ENCODE results near the gene YWHAB. TPM values are rescaled to one million over a fixed set of nuclear protein-coding genes. Genes with fewer than 3 reads are reported as not detected.

The YWHAB gene
- total RNA-seq, 2 donors from 2014 or later: 135 to 156 TPM

- Histone ChIP-seq H3K9me3 (no peaks in the 10 kb centered on the region), H3K27ac (no peak overlapping the region), H3K36me3 (peaks cover 56% of the 10 kb centered on the region)
Observed at GRCh38 chr20:44948513-44948912, 63.0 kb downstream of the YWHAB start.

GRCh38 chr20:44950368-44950767 lies 64.9 kb downstream of the YWHAB start:
- TF ChIP-seq CTCF (IDR thresholded peaks at IDR 0.05): no peak
- Histone ChIP-seq H3K4me1 (ENCODE audit: control insufficient read depth in 1 of 2, low read depth in 2 of 2) (no peaks in the 10 kb centered on the region), H3K4me3 (no peak overlapping the region), H3K36me3 (peaks cover 62% of the 10 kb centered on the region), H3K9me3 (no peaks in the 10 kb centered on the region), H3K27ac (no peak overlapping the region), H3K27me3 (replicated peaks; ENCODE audit: insufficient read depth) (no peaks in the 10 kb centered on the region)
- DNase-seq (ENCODE audit: low spot score) (no peak), ATAC-seq (ENCODE audit: insufficient number of reproducible peaks, low FRiP score, low read depth) (no peak)

More at GRCh38 chr20:44948513-44948912, 63.0 kb downstream of the YWHAB start:
- TF ChIP-seq CTCF (IDR thresholded peaks at IDR 0.05): no peak
- no peak overlapping the region for H3K4me3 ChIP-seq
- no peak for ATAC-seq (ENCODE audit: insufficient number of reproducible peaks, low FRiP score, low read depth)
- H3K4me1 ChIP-seq (ENCODE audit: control insufficient read depth in 1 of 2, low read depth in 2 of 2): no peaks in the 10 kb centered on the region
- no peaks in the 10 kb centered on the region for H3K27me3 ChIP-seq (replicated peaks; ENCODE audit: insufficient read depth)
- no peak for DNase-seq (ENCODE audit: low spot score)

DNA sequence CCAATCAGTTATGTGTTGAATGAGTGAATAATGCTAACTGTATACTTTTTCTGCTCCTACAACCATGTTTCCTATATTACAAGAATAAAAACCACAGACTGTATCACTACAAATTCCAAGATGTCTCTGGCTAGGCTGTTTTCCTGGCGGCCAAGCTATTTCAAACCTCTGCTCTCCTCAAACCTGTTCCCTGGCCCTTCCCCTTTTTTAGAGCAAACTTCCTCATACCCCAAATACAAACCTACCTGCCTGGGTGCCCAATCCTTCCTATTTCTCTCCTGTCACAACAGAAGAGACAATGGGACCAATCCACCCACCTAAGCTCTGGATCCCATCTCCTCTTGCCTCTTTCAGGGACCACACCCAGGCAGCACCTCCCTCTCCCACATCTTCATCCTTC lies 67.2 kb downstream of the YWHAB start:
- Histone ChIP-seq H3K27ac (no peak overlapping the region), H3K4me3 (no peak overlapping the region), H3K9me3 (no peaks in the 10 kb centered on the region), H3K27me3 (replicated peaks; ENCODE audit: insufficient read depth) (no peaks in the 10 kb centered on the region), H3K4me1 (ENCODE audit: control insufficient read depth in 1 of 2, low read depth in 2 of 2) (no peaks in the 10 kb centered on the region), H3K36me3 (peaks cover 44% of the 10 kb centered on the region)
- DNase-seq (ENCODE audit: low spot score) (no peak), ATAC-seq (ENCODE audit: insufficient number of reproducible peaks, low FRiP score, low read depth) (no peak)
- TF ChIP-seq CTCF (IDR thresholded peaks at IDR 0.05): no peak

DNA sequence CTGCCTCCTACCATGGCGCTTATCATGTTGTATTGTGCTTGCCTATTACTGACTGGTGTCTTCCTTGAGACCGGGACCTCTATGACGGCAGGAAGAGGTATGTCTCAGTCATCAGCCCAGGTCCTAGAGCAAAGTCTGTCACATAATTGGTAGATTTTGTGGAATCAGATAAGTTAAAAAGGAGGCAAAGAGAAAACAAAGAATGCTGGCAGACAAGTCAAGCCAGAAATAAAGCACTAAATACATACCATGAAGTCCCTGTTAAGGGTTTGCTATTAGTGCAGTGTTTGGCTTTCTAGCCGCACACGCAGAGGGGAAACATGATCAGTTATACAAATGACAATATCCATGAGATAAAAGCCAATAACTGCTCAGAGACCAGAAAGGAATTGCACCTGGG lies 68.7 kb downstream of the YWHAB start:
- Histone ChIP-seq H3K27me3 (replicated peaks; ENCODE audit: insufficient read depth) (no peaks in the 10 kb centered on the region), H3K36me3 (peaks cover 39% of the 10 kb centered on the region), H3K27ac (no peak overlapping the region), H3K9me3 (no peaks in the 10 kb centered on the region), H3K4me1 (ENCODE audit: control insufficient read depth in 1 of 2, low read depth in 2 of 2) (peaks cover 6 to 11% of the 10 kb centered on the region in 2 donors), H3K4me3 (no peak overlapping the region)
- ATAC-seq (ENCODE audit: insufficient number of reproducible peaks, low FRiP score, low read depth) (no peak), DNase-seq (ENCODE audit: low spot score) (no peak)
- no peak for TF ChIP-seq CTCF (IDR thresholded peaks at IDR 0.05)

DNA sequence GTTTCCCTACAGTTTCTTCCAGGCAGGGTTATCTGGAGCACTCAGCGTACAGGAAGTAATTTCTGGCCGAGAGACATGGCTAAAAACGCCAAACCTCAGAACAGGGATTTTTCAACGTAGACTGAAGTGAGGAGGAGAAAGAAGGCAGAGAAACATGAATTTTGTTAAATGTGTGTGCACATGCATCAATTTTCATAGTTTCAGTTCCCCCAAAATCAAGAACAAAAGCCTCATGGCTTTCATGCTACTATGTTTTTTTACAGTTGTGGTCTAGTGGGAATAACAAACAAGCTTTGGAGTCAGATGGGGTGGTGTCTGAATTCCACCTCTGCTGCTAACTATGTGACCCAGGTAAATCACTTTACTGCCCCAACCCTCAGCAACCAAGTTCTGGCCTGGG lies 69.8 kb downstream of the YWHAB start:
- no peaks in the 10 kb centered on the region for H3K9me3 ChIP-seq
- no peak for DNase-seq (ENCODE audit: low spot score)
- peaks cover 33% of the 10 kb centered on the region for H3K36me3 ChIP-seq
- no peak overlapping the region for H3K4me3 ChIP-seq
- H3K4me1 ChIP-seq (ENCODE audit: control insufficient read depth in 1 of 2, low read depth in 2 of 2): peaks cover 7 to 14% of the 10 kb centered on the region in 2 donors
- no peak overlapping the region for H3K27ac ChIP-seq
- ATAC-seq (ENCODE audit: insufficient number of reproducible peaks, low FRiP score, low read depth): no peak
- no peak for TF ChIP-seq CTCF (IDR thresholded peaks at IDR 0.05)
- no peaks in the 10 kb centered on the region for H3K27me3 ChIP-seq (replicated peaks; ENCODE audit: insufficient read depth)

Measured in thoracic aorta (tissue), 2 donors.